SK-N-SH treated with all-trans-retinoic acid at 6 μM for 48 hours (cell line): ENCODE measurements around the gene HOXC13.

Source experiments
- ATAC-seq: fragments of 200-7000 bp; cut with Tn5 transposase; 3 replicates; pipeline ENCODE4 v1.9.1; 2020; ENCODE audit warnings: mild to moderate bottlenecking, moderate library complexity
- ARNTL ChIP-seq: fragments of 450-650 bp; formaldehyde crosslinking; IDR thresholded peaks from 2 replicates; pipeline ENCODE4 v1.5.0; 2020; ENCODE audit warnings: low read depth, mild to moderate bottlenecking, moderate library complexity, borderline replicate concordance
- CSDC2 ChIP-seq: fragments of 250-450 bp; sonication (Bioruptor Pico); IDR thresholded peaks from 2 replicates; pipeline ENCODE4 v1.5.0; 2020; ENCODE audit warnings: mild to moderate bottlenecking, moderate library complexity
- ESRRG ChIP-seq: fragments of 250-450 bp; sonication (Bioruptor Pico); IDR thresholded peaks from 2 replicates; pipeline ENCODE4 v1.6.1; 2021; ENCODE audit warnings: mild to moderate bottlenecking
- GLIS3 ChIP-seq: fragments of 250-450 bp; sonication (Bioruptor Pico); IDR thresholded peaks from 2 replicates; pipeline ENCODE4 v1.5.0; 2020; ENCODE audit warnings: mild to moderate bottlenecking, moderate library complexity
- ISL1 ChIP-seq: fragments of 250-450 bp; sonication (Bioruptor Pico); IDR thresholded peaks from 2 replicates; pipeline ENCODE4 v2.1.2; 2022; ENCODE audit warnings: mild to moderate bottlenecking, moderate library complexity
- OSR1 ChIP-seq: fragments of 250-450 bp; sonication (Bioruptor Pico); IDR thresholded peaks from 2 replicates; pipeline ENCODE4 v1.8.0; 2022; ENCODE audit warnings: moderate library complexity, mild to moderate bottlenecking, inconsistent platforms
- PPARA ChIP-seq: fragments of 250-450 bp; sonication (Bioruptor Pico); IDR thresholded peaks from 2 replicates; pipeline ENCODE4 v1.5.0; 2020; ENCODE audit warnings: mild to moderate bottlenecking, borderline replicate concordance
- SNAI2 ChIP-seq: fragments of 250-450 bp; sonication (Bioruptor Pico); IDR thresholded peaks from 2 replicates; pipeline ENCODE4 v1.5.0; 2020; ENCODE audit warnings: mild to moderate bottlenecking, moderate library complexity
- TCF4 ChIP-seq: fragments of 250-450 bp; sonication (Bioruptor Pico); IDR thresholded peaks from 2 replicates; pipeline ENCODE4 v1.8.0; 2021; ENCODE audit warnings: mild to moderate bottlenecking, moderate library complexity, borderline replicate concordance
- TOX ChIP-seq: fragments of 250-450 bp; sonication (Bioruptor Pico); IDR thresholded peaks from 2 replicates; pipeline ENCODE4 v1.8.0; 2021; ENCODE audit warnings: mild to moderate bottlenecking, moderate library complexity, borderline replicate concordance
- ZC3H10 ChIP-seq: fragments of 250-450 bp; sonication (Bioruptor Pico); IDR thresholded peaks from 2 replicates; pipeline ENCODE4 v1.5.1; 2021; ENCODE audit warnings: mild to moderate bottlenecking, moderate library complexity
- ZFP3 ChIP-seq: fragments of 250-450 bp; sonication (Bioruptor Pico); IDR thresholded peaks from 2 replicates; pipeline ENCODE4 v1.5.0; 2020; ENCODE audit warnings: mild to moderate bottlenecking, moderate library complexity
- ZFP30 ChIP-seq: fragments of 450-650 bp; formaldehyde crosslinking; IDR thresholded peaks from 2 replicates; pipeline ENCODE4 v1.5.0; 2022; ENCODE audit warnings: mild to moderate bottlenecking, moderate library complexity
- ZNF565 ChIP-seq: fragments of 450-650 bp; formaldehyde crosslinking; conservative IDR thresholded peaks from 2 replicates; pipeline ENCODE4 v1.5.0; 2020; ENCODE audit warnings: low read depth, mild to moderate bottlenecking, moderate library complexity
- ZNF70 ChIP-seq: fragments of 450-650 bp; formaldehyde crosslinking; IDR thresholded peaks from 2 replicates; pipeline ENCODE4 v1.5.0; 2020; ENCODE audit warnings: mild to moderate bottlenecking, moderate library complexity
- TF ChIP-seq, protein P1 (sequence below): fragments of 250-450 bp; sonication (Bioruptor Pico); IDR thresholded peaks from 2 replicates; pipeline ENCODE4 v1.5.1; 2021; ENCODE audit warnings: mild to moderate bottlenecking, moderate library complexity
- TF ChIP-seq, protein P2 (sequence below): fragments of 250-450 bp; sonication (Bioruptor Pico); IDR thresholded peaks from 2 replicates; pipeline ENCODE4 v1.8.0; 2020; ENCODE audit warnings: mild to moderate bottlenecking, moderate library complexity, borderline replicate concordance
- TF ChIP-seq, protein P3 (sequence below): fragments of 250-450 bp; sonication (Bioruptor Pico); IDR thresholded peaks from 2 replicates; pipeline ENCODE4 v1.5.0; 2020; ENCODE audit warnings: mild to moderate bottlenecking, moderate library complexity
- TF ChIP-seq, protein P4 (sequence below): fragments of 250-450 bp; sonication (Bioruptor Pico); IDR thresholded peaks from 2 replicates; pipeline ENCODE4 v1.5.1; 2020; ENCODE audit warnings: low read depth, mild to moderate bottlenecking, moderate library complexity
- TF ChIP-seq, protein P5 (sequence below): fragments of 250-450 bp; sonication (Bioruptor Pico); IDR thresholded peaks from 2 replicates; pipeline ENCODE4 v1.8.0; 2021; ENCODE audit warnings: low read depth, mild to moderate bottlenecking, moderate library complexity, borderline replicate concordance

The HOXC13 gene

DNA sequence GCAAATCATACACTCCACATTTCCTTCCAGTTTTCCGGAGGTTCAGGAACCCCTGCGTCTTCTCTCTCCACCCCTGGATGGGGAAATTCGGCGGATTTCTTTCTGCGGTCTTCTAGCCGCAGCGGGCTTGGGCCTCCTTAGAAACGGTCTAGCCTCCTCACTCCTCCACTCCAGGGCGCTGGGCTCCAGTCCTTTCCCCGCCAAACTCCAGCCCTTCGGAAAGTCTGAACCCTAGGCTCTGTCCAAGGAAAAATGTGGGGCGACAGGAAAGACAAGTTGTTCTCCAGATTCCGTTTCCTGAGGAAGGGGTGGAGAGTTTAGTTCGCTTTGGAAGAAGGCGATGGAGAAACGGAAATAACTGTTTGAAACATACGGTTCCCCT, 44.9 kb downstream of the HOXC13 start:
- no peak for ATAC-seq
- TF ChIP-seq SNAI2 (CRISPR knock-in tag) (no peak), CSDC2 (CRISPR knock-in tag) (no peak), ZC3H10 (CRISPR knock-in tag) (no peak)
- TF ChIP-seq, protein P1, sequence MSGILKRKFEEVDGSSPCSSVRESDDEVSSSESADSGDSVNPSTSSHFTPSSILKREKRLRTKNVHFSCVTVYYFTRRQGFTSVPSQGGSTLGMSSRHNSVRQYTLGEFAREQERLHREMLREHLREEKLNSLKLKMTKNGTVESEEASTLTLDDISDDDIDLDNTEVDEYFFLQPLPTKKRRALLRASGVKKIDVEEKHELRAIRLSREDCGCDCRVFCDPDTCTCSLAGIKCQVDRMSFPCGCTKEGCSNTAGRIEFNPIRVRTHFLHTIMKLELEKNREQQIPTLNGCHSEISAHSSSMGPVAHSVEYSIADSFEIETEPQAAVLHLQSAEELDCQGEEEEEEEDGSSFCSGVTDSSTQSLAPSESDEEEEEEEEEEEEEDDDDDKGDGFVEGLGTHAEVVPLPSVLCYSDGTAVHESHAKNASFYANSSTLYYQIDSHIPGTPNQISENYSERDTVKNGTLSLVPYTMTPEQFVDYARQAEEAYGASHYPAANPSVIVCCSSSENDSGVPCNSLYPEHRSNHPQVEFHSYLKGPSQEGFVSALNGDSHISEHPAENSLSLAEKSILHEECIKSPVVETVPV (CRISPR knock-in tag) = no peak

DNA sequence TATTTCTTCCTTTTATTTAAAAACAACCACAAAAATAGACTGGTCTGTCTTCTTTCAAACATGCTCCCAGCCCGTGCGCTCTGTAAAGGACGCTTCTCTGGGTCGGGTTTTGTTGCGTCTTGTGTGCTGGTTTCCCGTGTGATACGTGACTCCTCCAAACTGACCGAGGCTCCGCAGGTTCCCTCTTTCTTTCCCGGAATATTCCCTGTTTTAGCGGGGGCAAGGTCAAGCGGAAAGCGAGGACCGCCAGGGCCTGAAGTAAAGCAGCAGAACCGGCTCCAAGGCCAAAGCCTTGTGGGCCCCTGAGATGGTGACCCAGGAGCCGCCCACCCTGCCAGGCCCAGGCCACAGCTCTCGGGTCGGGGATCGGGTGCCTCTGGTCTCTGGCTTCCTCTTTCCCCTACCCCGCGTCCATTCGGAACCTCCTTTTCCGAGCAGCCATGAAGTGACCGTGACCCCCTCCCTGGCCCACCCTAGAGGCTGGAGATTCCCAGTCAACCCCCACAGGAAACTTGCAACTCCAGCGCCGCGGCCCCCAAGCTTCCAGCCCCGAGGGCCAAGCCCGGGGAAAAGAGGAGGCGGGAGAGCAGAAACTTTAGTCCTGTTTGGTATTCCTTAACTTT, 45.4 kb downstream of the HOXC13 start:
- no peak for TF ChIP-seq PPARA
- TF ChIP-seq, protein P2, sequence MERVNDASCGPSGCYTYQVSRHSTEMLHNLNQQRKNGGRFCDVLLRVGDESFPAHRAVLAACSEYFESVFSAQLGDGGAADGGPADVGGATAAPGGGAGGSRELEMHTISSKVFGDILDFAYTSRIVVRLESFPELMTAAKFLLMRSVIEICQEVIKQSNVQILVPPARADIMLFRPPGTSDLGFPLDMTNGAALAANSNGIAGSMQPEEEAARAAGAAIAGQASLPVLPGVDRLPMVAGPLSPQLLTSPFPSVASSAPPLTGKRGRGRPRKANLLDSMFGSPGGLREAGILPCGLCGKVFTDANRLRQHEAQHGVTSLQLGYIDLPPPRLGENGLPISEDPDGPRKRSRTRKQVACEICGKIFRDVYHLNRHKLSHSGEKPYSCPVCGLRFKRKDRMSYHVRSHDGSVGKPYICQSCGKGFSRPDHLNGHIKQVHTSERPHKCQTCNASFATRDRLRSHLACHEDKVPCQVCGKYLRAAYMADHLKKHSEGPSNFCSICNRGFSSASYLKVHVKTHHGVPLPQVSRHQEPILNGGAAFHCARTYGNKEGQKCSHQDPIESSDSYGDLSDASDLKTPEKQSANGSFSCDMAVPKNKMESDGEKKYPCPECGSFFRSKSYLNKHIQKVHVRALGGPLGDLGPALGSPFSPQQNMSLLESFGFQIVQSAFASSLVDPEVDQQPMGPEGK = no peak
- no peak for TF ChIP-seq ZFP3 (CRISPR knock-in tag)
- no peak for TF ChIP-seq ISL1
- TF ChIP-seq ESRRG = no peak
- TF ChIP-seq SNAI2 (CRISPR knock-in tag) = no peak
- TF ChIP-seq ZFP30 = no peak
- no peak for TF ChIP-seq GLIS3 (CRISPR knock-in tag)
- TF ChIP-seq, protein P3, sequence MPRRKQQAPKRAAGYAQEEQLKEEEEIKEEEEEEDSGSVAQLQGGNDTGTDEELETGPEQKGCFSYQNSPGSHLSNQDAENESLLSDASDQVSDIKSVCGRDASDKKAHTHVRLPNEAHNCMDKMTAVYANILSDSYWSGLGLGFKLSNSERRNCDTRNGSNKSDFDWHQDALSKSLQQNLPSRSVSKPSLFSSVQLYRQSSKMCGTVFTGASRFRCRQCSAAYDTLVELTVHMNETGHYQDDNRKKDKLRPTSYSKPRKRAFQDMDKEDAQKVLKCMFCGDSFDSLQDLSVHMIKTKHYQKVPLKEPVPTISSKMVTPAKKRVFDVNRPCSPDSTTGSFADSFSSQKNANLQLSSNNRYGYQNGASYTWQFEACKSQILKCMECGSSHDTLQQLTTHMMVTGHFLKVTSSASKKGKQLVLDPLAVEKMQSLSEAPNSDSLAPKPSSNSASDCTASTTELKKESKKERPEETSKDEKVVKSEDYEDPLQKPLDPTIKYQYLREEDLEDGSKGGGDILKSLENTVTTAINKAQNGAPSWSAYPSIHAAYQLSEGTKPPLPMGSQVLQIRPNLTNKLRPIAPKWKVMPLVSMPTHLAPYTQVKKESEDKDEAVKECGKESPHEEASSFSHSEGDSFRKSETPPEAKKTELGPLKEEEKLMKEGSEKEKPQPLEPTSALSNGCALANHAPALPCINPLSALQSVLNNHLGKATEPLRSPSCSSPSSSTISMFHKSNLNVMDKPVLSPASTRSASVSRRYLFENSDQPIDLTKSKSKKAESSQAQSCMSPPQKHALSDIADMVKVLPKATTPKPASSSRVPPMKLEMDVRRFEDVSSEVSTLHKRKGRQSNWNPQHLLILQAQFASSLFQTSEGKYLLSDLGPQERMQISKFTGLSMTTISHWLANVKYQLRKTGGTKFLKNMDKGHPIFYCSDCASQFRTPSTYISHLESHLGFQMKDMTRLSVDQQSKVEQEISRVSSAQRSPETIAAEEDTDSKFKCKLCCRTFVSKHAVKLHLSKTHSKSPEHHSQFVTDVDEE (CRISPR knock-in tag) = no peak
- no peak for TF ChIP-seq ZC3H10 (CRISPR knock-in tag)
- no peak for TF ChIP-seq TOX (CRISPR knock-in tag)
- no peak for TF ChIP-seq ARNTL (CRISPR knock-in tag)
- TF ChIP-seq, protein P4, sequence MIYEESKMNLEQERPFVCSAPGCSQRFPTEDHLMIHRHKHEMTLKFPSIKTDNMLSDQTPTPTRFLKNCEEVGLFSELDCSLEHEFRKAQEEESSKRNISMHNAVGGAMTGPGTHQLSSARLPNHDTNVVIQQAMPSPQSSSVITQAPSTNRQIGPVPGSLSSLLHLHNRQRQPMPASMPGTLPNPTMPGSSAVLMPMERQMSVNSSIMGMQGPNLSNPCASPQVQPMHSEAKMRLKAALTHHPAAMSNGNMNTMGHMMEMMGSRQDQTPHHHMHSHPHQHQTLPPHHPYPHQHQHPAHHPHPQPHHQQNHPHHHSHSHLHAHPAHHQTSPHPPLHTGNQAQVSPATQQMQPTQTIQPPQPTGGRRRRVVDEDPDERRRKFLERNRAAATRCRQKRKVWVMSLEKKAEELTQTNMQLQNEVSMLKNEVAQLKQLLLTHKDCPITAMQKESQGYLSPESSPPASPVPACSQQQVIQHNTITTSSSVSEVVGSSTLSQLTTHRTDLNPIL (CRISPR knock-in tag) = no peak
- TF ChIP-seq, protein P5, sequence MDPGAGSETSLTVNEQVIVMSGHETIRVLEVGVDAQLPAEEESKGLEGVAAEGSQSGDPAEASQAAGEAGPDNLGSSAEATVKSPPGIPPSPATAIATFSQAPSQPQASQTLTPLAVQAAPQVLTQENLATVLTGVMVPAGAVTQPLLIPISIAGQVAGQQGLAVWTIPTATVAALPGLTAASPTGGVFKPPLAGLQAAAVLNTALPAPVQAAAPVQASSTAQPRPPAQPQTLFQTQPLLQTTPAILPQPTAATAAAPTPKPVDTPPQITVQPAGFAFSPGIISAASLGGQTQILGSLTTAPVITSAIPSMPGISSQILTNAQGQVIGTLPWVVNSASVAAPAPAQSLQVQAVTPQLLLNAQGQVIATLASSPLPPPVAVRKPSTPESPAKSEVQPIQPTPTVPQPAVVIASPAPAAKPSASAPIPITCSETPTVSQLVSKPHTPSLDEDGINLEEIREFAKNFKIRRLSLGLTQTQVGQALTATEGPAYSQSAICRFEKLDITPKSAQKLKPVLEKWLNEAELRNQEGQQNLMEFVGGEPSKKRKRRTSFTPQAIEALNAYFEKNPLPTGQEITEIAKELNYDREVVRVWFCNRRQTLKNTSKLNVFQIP = no peak
- no peak for TF ChIP-seq OSR1 (CRISPR knock-in tag)
- no peak for TF ChIP-seq TCF4
- no peak for TF ChIP-seq ZNF70 (CRISPR knock-in tag)
- TF ChIP-seq, all 23 proteins: peak for 0
- no peak for ATAC-seq

DNA sequence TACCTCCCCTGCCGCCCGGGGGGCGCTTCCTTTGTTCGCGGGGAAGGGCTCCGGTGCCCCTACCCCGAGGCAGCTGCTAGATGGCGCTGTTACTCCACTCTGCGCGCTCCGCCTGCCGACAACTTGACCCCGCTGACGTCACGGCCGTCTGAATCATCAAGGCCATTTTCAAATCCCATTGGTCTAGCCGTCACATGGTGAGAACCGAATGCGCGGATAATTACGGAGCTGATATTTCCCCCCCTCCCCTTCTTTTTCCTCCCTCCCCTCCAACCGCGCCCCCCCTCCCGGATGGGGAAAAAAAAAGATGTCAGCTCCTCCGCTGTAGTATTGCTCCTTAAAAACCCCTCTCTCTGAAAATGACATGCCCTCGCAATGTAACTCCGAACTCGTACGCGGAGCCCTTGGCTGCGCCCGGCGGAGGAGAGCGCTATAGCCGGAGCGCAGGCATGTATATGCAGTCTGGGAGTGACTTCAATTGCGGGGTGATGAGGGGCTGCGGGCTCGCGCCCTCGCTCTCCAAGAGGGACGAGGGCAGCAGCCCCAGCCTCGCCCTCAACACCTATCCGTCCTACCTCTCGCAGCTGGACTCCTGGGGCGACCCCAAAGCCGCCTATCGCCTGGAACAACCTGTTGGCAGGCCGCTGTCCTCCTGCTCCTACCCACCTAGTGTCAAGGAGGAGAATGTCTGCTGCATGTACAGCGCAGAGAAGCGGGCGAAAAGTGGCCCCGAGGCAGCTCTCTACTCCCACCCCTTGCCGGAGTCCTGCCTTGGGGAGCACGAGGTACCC, 46.5 kb downstream of the HOXC13 start, which contains the start of gene HOXC10:
TSS of gene HOXC10 (plus strand) at position 246 of the 791 bp plus-strand sequence. CDS start at position 360, 114 bp downstream.
- TF ChIP-seq ZNF565 (CRISPR knock-in tag) = no peak
- TF ChIP-seq, protein P4 (CRISPR knock-in tag) = no peak
- peak; percentile 72 for ATAC-seq
